OCI-M2 (cell line): ENCODE results near the gene PLD1.

Experiments used
- DNase-seq: peaks from one replicate; lab custom pipeline; 2025; ENCODE audit not compliant: unreplicated experiment; lab: John Stamatoyannopoulos, UW

PLD1 gene

DNA sequence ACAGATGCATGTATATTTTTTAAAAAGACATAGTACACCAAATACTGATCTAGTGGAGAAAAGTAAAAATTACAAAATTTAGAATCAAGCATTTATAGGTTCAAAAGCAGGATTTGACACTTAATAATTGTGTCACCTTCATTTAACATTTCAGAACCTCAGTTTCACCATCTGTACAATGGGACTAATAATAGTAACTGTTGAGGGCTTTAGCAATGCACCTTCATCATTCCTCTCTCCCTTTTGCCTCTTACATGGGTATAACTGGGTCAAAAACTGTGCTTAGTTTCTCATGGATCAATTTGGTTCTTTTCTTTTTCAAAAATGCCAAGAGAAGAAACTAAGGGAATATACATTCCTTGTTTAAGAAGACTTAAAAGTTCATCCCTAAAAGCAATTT is 27.4 kb upstream of the PLD1 start:
- no peak for DNase-seq

DNA sequence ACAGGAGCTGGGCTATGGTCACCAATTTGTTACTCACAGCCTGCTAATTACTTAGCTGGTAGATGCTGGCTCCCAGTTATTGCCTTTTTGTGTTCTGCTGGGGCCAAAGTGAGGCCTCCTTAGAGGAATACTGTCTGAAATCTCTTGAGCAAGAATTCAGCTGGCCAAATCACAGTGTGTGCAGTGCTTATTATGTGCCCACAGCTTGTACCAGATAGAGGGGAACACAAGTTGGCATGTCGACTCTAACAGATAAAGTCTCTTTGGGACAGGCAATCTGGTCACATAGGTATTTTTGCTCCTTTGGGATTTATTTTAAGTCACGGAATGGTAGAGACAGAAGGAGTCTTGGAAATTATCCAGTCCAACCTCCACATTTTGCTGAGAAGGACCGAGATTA is 26.6 kb upstream of the PLD1 start:
- no peak for DNase-seq

DNA sequence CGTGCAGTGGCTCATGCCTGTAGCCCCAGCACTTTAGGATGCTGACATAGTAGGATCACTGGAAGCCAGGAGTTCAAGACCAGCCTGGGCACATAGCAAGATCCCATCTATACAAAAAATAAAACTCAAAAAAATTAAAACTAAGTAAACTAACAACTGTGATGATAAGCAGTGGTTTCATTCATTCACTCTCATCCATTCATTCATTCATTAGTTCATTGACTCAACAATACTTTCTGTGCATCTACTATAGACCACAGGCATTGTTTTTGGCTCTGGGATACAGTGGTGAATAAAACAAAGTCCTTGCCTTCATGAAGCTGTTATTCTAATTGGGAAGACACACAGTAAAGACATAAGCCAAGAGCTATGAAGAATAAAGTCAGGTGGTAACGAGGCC is 25.3 kb upstream of the PLD1 start:
- DNase-seq, result no peak

DNA sequence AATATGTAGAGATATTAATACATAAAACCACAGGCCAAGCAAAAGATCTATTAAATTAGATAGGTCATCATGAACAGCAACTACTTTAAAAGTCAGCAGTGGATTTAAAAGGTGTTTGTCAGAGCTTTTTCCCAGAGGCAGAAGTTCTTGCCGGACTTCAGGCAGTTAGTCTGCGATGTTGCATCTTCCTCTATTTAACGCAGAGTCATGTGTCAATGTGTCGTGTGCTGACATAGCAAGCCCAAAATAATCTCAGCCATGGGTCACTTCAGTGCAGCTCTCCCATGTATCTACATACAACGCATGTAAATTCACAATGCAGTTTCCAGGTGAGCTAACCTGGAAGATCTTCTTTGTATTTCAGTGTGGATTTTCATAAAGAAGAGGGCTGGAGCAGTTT is 24.8 kb upstream of the PLD1 start:
- DNase-seq, result no peak

DNA sequence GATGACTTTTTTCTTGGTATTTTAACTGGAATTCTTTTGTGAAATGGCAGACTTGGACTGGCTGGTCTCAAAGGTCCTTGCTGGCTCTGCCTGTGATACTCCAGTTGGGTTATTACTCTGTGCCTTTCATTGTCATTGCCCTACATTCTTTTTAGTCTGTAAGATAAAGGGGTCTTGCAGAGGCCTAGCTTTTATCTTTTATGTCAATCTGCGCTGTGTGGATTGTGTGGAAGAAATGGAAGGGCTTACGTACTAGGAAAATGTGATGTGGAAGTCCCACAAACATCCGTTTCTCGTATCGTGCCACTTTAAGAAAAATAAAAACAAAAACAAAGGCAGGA is 24.1 kb upstream of the PLD1 start:
- DNase-seq, result no peak

DNA sequence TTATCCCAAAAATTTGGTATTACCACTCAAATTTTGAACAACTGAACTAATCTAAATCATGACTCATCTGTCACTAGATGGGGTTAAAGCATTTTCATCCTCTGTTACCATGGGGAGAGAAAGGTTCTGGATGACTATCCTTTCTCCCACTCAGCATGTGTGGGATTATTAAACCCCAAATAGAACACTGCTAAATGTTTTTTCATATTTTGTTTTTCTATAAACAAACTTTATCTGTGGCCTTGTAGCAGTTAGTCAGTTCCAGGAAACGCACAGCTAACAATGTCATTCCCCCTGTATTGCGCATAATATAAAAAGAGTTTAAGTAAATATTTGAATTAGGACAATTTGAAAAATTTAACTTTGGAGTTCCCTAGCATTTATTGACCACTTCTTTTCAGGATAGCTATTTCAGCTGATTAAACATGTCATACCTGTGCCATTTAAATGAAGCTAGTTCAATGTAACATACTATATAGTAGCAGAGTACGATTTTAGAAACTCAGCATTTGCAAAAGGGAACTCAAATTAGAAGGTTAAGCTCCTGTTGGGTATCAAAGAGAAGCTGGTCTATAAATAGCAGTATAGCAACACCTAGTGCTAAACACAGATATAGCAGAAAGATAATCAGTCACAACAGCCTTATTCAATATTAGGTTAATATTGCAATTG is 23.6 kb upstream of the PLD1 start:
- no peak for DNase-seq

DNA sequence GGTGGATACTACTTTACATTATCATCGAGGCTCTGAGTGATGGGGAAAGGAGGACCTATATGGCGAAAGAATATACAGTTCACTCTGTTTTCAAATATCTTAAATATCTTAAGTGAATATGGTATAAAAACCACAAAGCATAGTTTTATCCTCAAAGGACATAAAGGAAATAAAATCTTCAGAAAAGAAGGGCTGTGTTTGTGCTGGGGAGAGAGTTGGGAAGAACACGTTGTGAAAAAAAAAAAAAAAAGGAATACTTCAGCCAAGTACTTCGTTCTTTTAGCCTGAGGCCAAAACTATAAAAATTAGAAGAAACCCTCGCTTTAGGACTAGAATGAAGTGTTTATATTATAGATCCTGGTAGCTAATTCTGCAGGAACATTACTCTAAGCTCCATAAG is 22.7 kb upstream of the PLD1 start:
- DNase-seq, result no peak

DNA sequence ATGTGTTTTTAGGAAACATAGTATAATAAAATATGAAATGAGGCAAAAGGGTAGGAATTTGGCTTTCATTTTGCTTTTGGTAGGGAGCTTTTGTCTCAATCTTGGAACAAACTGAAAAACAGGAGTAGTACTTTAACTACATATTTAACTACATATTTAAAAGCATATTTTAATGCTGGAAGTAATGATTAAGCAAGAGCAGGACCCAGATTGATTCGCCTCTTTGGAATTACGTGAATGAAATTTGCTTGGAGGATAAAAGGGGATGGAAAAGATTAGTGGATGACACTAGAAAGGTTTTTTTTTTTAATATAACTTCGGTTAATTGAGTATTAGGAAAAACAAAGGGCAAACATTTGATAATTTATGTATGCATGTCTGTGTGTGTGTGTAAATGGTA is 21.7 kb upstream of the PLD1 start:
- no peak for DNase-seq

DNA sequence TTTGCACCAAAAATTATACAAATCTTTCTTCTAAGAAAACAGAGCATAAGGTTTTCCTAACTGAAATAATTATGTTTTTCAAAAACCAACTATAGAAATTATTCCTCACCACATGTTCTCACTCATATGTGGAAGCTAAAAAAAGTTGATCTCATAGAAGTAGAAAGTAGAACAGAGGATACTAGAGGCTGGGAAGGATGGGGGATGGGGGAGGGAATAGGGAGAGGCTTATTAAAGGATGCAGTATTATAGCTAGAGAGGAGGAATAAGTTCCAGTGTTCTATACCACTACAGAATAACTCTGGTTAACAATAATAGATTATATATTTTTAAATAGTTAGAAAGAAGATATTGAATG is 20.2 kb upstream of the PLD1 start:
- DNase-seq, result no peak

DNA sequence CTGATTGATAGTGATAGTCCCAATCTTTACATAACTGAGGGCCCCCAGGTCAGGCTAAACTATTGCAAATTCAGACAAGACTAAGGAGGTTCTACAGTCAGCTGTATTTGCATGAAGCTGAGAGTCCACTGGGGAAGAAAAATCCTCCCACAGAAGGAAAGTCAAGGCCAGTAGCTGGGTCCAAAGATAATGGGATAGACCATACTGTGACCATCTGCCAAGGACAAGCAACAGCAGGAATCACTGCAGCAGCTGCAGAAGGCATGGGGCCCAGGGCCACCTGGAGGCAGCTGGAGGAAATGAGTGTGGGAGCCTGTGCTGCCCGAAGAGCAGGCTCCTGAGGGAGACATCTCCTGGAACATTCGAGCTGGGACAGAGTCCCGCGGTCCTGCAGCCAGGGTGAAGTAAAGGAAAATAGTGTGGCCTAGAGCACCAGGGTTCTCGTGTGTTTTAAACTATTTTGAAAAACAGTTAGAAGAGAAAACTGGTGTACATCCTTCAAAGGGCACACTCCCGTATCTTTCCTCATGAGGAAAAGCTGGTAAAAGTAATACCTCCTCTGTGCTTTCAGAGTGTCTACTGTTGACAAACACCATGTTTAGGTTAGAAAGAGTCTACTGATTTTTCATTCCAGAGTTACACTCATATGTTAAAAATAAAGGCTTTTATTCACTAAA is 19.7 kb upstream of the PLD1 start:
- no peak for DNase-seq

DNA sequence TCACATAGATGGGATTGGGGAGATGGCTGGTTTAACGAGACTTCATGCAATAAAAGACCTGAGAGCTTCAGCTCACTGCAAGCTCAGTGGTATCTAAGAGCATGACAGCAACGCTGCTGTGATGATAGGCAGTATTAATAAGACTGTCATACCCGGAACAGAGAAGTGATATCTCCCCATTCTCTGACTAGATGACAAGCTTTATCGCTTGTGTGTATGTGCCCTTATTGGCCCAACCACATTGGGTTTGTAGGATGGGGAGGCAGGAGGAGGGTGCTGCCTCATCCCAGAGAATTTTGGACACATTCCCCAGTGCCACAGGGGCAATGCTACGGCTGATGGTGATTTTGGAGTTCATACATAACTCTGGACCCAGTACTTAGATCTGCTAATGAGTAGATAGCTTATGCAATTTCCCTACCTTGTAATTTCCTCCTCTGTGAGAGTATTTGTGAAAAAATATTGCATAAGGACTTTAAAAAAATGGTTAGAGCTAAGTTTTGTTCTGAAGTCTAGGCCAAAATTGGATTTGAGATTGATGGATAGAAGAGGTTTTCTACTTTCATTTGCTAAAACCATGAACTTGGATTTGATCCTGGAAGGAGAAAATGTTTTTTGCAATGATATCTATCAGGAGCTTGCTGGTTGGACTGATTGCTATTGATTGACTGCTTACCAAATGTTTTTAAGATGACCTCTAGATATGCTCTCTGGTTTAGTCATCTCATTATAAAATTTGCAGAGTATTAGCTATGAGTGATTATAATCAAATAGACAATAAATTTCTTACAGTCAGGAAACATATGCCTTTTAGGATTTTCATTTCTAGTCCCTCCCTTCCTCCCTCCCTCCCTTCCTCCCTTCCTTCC is 18.9 kb upstream of the PLD1 start:
- DNase-seq, result no peak

DNA sequence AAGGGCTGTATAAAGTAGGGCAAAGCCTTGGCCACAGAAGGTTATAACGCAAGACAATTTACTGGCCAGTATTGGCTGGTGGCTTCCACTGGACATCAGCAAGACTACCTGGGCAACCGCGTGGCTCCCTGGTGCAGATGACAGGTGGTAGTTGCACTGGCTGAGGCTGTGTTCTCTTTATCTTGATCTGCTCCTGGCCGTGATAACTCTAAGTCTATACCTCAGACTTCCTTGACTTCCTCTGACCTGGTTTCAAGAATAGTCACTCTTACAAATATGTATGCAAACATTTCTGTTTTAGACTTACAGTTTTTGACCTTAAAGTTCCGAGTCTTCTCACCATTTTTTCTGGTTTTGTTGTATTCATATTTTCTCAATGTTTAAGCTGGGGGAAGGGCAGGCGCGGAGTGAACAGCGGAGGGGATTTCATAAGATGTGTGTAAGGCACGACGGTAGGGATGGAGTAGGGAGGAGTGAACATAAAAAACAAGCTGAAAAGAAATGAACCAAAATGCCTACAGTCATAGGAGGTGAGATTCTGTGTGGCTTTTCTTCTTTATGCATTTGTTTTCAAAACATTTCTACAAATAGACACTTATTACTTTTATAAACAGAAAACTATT is 17.7 kb upstream of the PLD1 start:
- DNase-seq, result no peak

DNA sequence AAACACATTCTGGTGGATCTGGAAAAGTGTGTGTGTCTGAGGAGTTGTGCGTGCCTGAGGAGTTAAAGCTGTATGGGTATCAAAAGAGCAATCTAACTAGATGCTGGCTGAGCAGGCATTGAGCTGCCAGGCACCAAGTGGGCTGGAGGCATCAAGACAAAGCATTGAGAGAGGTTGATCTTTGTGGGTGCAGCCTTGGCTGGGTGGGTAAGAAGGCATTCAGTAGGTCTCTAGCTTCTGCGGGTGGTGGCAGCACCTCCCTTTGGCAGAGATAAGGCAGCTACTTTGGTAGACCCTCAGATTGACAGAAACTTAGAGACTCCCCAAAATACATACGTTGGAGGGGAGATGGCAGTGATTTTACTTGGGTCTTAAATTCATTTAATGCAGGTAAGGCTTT is 17.1 kb upstream of the PLD1 start:
- no peak for DNase-seq

DNA sequence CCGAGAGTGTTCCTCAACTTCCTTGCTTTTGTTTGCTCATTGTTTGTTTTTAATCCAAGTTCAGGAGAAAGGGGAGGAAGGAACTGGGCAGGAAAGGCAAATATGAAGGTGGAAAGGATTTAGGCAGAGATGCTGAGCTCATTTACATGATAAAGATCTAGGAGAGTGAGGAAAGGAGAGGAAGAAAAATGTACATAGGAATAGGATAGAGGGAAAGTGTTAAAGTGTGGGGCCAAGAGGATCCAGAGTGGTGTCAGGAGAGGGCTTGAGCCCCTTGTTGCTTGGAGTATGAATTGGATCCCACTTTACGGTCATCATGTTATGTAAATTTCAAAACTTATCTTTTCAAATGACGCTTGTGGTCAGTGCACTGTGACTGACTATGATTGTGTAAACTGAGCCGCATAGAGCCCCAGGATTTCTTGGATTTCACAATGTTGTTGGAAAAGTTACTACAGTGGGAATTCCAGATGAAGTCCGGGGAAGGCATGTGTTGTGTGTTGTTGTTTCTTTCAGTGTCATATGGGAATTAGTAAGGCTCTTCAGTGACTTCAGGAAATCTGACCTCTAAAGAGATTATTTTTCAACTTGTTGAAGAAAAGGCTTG is 15.0 kb upstream of the PLD1 start:
- no peak for DNase-seq

DNA sequence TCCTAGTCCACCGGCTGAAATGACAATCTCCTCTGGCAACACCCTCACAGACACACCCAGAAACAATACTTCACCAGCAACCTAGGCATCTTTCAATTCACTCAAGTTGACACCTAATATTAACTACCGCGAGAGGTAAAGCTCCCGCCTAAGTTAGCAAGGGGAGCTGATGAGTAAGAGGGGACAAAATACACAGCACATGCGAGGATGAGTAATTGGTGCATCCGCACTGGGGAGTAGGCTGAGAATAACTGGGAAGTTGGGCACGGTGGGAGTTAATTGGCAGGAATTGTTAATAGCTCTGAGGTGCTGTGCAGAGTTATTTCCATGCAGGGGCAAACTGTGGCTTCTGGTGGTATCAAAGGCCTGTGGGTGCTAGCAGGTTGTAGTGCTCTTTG is 14.5 kb upstream of the PLD1 start:
- no peak for DNase-seq

DNA sequence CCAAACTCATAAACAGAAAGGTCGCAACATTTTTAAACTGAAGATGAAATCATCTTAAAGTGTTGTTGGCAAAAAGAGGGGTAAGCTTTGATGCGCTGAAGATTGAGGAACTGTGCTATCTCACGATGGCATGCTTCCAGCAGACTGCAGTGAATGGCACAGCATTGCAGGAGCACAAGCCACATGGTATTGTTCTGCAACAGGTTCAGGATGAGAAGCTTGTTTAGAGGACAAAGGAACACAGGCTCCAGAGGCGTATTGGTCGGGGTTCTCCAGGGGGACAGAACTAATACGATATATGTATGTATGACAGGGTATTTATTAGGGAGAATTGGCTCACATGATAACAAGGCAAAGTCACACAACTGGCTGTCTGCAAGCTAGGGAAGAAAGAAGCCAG is 13.8 kb upstream of the PLD1 start:
- DNase-seq, result no peak

DNA sequence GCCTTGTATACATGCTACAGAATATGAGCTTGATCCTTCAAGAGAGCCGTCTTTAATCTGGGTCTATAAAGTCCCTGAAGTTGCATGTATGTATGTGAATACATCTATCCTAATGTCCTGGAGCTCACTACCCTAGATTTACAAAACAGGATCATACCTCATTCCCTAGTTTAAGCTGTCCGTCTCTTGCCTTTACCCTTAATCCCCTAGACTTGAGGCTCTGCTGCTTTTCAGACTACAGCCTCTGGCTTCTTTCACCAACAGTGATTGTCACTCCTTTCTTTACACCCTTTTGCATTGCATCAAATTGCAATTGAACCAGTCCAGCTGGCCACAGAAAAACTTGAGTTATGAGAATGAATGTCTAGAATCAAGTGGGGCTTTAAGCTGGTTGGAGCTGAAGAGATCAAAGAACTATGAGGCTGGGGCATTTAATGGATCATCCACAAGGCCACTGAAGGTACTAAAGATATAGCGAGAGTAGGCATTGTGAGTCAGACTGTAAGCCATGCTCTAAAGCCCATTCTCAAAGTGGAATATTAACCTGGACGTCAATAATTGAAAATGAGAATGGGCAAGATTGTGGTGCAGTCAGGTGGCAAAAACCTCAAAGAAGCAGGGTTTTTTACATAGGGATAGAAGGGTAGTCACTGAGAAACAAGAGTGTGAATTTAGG is 12.3 kb upstream of the PLD1 start:
- no peak for DNase-seq

DNA sequence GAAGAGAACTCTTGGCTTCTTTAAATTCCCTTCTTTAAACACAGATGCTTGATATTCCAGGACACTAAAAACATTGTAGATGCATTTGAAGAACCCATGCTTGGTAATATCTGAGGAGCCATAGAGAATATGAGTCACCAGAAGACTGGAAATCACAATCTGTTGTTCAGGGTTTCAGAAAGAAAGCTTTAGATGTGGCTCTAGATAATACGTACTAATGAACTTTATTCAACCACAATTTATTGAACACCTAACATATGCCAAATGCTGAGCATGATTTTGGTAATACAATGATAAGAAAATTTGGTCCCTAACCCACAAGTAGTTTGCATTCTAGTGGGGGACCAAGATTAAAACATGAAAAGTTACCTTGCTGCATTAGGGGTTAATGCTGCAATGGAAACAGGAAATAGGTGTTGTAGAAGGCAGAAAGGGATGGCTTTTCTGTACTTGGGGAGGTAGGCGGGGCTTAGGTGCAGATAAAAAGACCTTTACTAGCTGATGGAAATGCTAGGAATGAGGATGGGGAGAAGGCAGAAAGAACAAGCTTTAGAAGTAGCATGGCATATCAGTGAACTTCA is 11.6 kb upstream of the PLD1 start:
- no peak for DNase-seq

DNA sequence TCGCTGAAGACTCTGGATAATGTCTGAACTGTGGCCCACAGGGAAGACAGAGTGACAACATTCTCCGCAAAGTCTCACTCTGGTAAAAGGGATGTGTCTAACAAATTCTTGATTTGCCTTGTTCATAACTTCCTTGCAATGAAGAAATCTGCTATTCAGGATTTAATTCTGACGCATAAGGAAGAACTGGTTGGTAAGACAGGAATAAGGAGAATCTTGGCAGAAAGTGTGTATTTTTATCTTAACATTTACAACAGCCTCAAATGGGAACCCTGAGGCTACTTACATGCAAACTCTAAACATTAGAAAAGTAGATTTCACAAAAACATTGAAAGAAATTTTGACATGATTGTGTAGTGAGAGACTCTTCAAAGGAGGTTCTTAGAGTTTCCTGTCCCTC is 10.8 kb upstream of the PLD1 start:
- no peak for DNase-seq

DNA sequence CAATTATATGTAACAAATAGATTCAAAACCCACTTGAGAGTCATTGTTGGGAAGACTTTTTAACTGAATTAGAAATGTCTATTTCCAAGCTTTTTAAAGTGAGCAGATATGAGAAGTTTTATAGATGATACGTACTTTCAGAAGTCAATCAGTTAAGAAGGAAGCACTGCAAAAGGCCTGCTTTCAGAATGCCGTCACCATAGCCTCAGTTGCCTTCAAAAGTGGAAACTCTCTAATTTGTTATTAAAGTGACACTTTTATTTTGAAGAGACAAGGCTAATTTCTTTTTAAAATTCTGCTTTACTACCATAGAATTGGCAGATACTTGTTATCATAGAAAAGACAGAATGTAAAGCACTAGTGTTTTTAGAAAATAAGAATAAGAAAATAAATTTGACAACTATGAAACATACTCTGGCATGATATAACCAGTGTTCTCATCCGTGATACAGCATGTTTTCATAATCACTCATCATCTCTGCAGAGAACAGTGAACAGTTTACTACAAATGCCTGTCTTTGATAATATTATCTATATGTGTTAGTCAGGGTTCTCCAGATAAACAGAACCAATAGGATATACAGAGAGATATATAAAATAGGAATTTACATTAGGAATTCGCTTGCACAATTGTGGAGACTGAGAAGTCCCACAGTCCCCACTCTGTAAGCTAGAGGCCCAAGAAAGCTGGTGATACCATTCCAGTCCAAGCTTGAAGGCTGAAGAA is 7.0 kb upstream of the PLD1 start:
- DNase-seq, result no peak
